Measurements from ENCODE around the gene DNLZ.

The DNLZ gene

DNA sequence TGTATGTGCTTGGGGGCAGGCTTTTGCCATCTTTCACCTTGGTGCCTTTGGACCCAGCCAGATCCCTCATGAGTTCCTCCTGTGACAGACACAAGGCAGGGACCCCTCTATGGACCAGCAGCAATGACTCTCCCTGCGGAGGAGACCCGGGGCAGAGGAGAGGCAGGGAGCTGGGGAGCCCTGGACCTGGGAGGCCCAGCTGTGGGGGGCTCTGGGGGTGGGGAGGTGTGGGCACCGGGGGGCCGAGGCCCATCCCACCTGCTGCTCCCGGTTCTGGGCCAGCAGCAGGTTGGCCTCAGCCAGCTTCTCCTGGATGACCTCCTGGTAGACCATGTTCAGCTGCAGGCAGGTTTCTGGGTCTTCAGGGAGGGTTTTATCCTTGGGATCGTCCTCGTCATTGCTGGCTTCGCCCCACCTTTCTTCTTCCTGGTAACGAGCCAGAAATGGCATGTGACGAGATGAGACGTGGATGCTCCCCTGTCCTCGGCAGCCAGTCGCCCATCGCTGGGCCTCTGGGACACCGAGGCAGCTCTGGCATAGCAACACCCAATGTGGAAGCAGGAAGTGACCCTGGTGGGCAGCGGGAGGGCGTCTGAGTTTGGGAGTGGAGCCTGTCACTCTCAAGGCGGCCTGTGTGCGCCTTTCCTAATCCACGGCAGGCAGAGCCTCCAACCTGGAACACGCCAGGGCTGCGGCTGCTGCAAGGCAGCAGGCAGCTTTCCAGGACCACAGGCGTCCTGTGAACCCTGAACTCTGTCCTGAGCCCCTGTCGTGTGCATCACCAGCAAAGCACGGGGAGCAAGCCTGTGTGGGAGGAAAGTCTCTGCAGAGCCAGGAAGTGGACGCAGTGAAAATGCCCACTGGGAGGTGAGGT is 32.0 kb upstream of the DNLZ start:
- no peak for DNase-seq

DNA sequence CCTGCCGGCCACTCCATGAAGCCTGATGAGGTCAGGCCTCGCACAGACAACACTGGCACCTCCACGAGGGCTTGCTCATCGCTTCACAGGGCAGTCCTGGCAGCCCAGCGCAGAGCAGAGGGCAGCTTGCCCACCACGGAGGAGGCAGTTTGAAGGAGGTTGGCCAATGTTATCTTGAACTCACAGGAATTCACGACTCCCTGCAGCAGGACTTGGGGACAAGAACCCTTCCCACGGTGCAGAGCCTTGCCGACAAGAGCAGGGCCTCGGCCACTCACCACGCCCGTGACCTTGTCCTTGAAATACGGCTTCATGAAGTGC is 31.4 kb upstream of the DNLZ start:
- no peak for DNase-seq

DNA sequence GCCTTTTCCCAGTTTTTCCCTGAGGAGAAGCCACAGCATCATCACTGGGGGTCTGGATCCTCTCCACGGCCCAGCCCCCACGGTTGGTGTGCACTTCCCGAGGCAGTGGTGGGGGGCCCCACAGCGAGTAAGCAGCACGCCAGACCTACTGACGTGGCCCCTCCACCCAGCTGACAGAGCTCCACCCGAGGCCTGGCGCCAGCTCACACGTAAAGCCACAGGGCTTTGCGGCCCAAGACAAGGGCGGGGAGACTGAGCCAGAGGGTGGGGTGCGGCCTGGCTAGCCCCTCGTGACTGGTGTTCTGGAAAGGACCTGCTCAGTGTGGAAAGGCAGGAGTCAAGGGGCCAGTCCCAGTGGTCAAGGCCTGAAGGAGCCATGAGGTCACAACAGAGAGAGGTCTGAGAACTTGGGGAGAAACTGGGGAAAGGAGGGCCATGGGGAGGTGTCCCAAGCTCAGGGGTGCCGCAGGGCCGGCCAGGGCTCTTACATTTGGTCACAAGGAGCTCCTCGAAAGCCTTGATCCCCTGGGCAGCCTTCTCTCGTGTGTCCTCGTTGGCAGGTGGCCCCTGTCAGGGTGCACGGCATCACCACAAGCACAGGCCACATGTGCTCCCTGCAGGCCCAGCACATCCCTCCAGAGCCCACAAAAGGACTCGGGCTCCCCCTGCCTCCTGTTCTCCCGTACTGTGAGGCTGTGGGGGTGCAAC is 30.9 kb upstream of the DNLZ start:
- DNase-seq, result no peak

DNA sequence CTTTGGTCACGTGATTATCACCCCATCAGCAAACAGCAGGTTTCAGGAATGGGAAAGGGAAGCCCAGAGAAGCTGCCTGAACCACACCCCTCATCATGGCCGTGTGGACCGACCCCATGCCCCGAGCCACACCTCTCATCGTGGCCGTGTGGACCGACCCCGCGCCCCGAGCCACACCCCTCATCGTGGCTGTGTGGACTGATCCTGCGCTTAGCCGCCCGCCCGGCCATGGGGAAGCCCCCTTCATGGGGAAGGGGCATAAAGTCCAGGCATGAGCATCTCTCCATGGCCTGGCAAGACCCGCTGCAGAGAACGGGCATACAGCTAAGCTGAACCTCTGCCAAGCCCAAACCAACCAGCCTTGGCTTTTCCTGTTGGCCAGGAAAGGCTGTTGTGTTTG is 30.0 kb upstream of the DNLZ start:
- no peak for DNase-seq

DNA sequence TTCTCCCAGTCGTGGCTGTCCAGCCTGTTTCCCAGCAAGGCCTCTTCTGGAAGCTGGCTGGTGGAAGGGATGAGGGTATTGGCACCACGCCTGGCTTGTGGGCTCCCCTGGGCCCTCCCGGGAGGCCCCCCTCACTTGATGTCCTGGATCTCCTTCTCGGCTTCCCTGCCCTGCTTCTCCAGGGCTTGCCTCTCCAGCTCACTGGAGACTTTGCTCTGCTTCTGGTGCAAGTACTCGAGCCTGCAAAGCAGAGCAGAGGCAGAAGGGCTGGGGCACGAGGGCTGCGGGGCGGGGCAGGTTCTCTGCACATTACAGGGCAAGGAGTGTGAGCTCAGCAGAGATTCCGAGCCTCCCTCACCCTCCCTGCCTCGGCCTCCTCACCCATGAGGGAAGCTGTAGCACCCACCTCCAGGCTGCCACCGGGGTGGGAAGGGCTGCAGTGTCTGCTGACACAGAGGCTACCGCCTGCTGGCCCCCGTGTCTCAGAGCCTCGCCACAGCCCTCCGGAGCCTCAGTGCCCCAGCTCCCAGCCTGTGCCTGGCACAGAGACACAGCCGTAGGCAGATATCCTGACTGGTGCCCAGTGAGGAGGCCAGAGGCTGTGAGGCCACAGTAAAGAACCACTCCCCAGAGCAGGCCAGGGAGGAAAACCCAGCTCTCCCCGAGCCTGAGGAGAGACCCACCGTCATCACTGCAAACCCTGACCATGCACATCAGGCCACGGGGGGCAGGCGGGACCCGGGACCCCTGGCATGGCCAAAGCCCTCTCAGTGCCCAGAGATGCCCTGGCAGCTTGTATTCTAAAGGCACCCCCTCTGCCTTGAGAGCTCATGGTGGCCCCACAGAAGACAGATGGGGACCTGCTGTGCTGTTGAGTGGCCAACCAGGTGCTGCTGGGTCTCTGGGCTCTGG is 29.2 kb upstream of the DNLZ start:
- no peak for DNase-seq

DNA sequence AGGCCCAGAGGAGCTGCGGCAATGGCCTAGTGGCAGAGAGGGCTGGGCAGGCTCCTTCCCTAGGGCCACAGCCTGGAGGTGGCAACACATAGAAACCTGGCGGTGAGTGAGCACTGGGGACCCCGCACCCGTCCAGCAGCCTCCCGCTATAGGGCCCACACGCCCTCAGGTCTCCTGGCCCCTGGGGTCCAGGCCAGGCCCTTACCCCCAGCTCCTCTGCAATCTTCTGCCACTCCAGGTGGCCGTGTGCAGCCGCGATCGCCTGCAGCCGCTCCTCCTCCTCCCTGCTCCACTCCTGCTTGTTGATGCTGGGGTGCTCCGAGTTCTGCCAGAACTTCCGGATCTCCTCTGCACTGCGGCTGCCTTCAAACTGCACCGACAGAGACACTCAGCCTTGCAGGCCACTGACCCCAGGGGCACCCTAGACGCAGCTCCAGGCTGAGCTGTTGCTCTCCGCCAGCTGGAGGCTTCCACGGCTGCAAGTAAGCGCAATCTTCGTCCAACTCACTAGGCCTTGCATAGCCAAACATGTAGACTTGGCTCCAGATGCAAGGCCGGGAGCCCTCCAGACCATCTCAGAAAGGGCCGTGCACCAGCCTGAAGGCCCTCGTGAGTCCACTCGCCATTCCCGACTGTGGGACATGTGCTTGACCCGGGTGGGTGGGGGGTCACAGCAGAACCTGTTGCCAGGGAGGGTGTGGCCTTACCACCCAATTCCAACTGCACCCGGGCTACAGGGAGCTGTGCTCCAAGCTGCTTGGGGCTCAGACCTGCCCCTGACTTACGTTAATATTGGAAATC is 28.4 kb upstream of the DNLZ start:
- DNase-seq, result no peak

DNA sequence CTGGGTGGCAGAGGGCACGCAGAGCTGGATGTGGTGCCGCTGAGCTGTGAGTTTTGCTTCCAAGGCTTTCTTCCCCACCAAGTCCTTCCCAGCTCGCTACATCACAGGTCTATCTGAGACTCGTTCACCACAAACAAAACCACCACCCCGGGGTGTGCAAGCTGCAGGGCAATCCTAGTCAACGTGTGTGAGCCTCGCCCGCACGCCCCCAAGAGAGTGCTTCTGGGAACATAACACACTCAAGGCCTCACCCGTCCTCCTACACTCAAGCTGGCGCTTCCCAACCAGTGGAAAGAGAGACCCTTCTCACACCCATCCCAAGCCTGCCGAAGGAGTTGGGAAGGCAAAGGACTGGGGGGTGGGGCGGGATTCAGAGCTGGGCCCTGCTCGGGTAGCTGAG is 25.9 kb upstream of the DNLZ start:
- no peak for DNase-seq

DNA sequence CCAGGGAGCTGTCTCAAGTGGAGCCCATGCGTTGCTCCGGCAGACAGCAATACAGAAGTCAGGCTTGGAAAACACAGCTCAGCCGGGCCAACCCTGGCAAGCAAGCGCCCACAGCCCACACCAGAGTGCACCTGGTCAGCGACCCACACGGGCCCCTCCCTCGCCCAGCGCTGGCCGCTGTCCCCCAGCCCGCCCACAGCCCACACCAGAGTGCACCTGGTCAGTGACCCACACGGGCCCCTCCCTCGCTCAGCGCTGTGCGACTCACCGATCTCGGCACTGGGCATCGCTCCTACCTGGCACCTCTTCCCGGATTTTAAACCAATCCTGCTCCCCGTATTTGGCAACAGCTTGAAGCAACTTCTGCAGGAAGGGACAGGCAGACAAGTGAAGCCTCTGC is 23.7 kb upstream of the DNLZ start:
- DNase-seq, result no peak

DNA sequence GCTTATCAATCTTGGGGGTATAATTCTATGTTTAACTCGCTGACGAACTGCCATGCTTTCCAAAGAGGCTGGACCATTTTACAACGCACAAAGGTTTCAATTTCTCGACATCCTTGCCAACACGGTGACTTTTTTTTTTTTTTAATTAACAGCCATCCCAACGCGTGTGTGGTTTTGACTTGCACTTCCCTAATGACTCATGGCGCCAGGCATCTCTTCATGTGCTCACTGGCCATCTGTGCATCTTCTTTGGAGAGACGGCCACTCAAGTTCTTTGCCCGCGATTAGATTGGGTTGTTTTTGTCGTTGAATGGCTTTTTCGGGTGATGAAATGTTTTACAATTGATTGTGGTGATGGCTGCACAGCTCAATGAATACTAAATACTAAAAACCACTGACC is 22.5 kb upstream of the DNLZ start:
- no peak for DNase-seq

DNA sequence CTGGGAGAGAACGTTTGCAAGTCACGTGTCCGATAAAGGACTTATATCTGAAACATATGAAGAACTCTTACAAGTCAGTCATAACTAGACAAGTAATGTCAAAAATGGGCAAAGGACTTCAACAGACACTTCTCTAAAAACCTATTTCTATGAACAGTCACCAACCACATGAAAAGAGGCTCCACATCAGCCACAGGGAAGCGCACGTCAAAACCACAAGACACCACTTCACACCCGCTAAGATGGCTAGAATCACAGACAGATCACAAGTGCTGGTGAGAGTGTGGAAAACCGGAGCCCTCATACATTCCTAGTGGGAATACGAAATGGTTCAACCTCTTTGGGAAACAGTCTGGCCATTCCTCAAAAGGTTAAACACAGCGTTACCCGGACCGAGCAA is 21.5 kb upstream of the DNLZ start:
- no peak for DNase-seq

DNA sequence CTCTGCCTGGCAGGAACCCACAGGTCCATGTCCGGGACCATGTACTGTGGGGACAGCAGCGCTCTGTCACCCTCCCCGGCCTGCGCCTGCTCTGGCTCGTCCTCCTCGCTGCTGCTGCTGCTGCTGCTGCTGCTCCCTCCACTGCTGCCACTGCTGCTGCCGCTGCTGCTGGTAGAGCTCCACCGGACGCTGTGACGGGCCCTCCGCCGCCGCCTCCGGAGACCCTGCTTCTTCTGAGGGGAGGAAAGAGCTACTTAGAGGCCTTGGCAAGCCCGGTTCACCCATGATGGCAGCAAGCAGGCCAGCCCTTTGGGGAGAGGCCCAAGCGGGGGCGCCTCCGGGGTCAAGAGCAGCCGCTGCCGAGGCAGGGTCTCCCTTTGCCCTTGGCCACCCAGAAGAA is 19.9 kb upstream of the DNLZ start:
- DNase-seq, result no peak

DNA sequence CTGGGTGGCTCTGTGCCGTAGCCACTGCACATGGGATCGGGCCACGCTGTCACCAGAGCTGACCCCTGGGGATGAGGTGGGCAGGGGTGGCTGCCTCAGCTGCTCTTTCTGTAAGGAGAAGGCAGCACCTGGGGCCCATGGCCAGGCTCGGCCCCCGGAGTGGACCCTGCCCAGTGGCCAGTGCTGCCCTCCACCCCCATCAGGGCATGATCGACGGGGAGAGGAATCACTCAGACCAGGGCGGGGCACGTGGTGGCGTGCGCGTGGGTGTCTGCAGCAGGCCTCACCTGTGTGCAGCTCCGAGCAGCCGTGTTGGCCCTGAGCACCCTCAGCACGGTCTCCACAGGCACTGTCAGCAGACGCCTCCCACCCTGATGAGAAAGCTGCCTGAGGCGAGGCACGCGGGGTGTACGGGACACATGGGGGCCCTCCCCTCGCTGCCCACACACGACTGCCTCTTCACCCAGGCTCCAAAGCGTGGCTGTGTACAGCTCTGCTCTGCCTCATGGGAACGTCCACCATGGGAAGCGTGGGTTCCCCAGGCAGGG is 18.5 kb upstream of the DNLZ start:
- no peak for DNase-seq

DNA sequence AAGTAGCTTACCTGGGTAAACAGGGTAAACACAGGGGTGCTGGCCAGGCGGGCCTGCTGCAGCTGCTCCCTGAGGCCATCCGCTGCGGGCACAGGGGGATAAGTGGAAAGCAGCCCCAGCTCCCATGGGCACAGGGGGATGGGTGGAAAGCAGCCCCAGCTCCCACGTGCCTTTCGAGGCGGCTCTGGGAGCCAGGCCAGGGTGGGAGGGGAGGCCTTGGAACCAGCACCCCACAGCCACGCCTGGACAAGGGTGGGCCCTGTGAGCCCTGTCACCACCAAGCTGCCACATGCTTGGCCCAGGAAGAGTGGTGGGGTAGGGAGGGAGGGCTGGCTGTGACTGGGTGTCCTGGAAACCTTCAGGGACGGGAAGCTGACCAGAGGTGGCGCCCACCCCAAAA is 17.8 kb upstream of the DNLZ start:
- no peak for DNase-seq

DNA sequence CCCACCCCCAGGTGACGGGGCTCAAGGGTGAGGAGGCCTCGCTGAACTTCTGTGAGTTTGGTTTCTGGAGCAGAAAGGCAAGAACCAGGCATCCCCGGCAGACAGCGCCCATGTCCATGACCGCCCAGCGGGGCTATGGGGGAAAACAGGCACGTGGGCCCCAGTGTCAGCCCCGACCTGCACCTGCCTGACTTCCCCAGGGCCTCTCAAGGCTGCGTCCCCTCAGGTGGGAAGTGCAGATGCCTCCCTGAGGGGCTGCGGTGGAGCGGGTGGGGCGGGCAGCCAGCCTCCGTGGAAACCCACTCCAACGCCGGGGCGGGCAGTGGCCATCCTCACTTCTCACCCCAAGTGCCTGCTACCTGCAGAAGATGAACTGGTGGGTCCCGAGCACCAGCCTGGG is 16.8 kb upstream of the DNLZ start:
- no peak for DNase-seq

DNA sequence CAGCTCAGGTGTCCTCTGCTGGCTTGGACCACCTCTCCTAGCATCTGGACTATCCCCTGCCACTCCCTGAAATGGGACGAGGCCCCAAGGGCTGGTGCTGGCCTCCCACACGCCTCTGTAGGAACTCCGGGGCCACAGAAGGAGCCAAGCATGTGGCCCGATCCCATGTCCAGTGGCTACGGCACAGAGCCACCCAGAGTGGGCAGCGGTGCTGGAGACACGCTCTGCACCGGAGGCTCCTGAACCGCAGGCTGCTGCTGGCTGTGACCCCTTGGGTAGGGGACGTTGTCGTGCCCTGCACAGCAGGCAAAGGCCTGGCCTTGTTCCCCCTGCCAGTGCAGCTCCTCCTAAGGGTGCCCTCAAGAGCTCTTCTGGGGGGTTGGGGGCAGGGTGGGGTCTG is 16.3 kb upstream of the DNLZ start:
- DNase-seq, result no peak

DNA sequence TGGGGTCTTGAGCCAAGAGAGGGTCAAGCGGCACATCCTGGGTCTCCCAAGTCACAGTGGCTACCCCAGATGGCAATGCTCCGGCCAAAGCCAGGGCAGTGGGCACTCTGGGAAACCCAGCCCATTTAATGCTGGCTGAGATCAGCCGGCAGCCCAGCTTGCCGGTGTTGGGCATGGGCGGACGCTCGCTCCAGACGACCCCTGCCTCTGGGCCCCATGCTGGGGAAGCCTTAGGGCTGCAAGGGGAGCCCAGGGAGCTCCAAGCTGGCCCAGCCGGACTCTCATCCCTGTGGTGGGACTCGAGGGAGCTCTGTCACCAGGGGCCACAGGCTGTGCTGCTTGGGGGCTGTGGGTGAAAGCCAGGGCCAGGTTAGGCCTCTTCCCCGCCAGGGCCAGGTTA is 15.9 kb upstream of the DNLZ start:
- DNase-seq, result no peak

DNA sequence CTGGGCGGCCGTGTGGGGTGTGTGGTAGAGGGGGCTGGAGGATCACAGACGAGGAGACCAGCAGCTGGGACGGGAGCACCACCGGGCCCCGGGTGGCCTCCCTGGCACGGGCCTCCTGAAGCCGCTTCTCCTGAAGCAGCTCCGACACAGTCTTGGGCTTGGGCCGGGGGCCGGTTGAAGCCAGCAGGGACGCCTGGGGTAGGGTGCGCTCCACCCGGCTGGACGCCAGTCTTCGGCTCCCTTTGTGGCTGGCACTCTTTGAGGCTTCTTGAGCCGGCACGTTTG is 15.4 kb upstream of the DNLZ start:
- no peak for DNase-seq

DNA sequence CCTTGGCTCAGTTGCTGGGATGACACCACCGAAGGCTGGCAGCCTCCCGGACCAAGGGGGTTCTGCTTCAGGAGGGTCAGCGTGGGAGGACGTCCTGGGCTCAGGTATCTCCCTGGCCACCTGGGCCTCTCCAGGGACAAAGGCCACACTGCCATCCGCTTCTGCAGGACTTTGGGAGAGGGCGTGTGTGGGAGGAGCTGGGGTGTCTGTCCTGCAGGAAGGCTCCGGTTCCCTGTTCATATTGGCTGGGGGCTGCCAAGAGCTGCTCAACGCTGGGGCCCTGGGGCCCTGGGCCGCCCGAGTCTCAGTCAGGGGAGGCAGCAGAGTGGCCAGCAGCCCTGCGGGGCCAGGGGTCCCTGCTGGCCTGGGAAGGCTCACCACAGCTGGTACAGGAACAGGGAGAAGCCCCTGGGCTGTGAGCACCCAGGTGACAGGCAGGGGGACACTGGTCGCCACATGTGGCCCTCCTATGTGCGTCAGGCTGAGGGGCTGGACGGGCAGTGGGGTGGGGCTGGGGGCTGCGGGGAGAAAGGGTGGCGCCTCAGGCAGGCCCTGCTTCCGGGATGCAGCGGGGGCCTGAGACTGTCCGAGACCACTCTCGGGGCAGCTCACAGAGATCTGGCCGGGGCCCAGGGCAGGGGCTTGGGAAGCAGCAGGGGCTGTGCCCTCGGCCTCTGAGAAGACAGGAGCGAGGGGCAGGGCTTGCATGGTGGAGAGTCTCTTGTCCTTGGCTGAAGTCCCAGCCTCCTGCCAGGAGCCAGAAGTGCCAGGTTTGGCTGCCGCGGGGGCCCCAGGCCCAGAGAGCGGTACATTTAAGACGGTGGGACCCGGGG is 14.8 kb upstream of the DNLZ start:
- no peak for DNase-seq

DNA sequence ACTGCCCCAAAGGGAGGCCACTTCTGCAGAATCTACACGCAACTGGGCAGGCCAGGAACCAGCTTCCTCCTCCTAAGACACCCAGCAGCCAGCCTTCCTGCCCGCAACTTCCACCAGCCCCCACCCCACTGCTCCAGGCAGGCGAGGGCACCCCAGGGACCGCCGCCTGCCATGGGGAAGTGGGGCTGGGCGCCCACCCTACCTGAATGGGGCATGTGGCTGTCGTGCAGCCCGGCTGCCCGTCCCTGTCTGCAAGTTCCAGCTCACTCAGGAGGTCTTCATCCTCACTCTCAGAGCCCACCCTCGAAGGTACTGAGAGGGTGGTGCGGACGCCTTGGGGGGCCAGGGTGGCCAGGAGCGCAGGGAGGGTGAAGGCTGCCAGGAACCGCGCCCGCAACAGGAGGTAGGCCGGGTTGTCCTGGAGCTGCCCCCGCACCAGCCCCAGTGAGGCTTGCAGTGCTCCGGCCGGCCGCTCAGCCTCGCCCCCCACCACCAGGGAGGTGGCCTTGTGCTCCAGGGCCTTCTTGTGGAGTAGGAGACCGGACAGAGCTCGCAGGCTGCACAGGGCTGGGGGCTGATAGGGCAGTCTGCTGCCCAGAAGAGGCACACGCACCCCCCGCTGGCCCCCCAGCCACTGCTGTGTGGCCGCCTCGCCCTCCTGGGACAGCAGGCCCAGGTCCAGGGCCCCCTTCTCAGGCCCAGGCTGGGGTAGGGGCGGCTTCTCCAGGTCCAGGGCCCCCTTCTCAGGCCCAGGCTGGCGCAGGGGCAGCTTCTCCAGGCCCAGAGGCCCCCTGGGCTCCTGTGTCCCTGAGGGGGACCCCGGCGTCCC is 14.0 kb upstream of the DNLZ start:
- DNase-seq, result no peak

DNA sequence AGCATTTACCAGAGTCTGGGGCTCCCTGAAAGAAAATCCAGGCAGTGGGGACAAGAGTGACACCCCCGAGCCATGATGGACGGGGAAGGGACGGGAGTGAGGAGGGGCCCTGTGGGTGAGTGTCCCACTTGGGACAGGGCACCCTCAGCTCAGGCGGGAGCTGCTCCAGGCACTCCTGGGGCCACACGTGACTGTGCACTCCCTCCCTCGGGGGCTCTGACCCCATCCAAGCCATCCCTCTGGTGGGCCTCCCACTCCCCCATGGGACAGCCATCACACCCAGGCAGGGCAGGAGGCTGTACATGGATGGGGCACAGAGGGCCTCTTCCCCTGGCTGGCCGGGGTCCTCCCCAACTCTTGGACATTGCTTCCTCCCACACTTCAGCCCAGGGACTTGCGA is 12.9 kb upstream of the DNLZ start:
- no peak for DNase-seq

DNA sequence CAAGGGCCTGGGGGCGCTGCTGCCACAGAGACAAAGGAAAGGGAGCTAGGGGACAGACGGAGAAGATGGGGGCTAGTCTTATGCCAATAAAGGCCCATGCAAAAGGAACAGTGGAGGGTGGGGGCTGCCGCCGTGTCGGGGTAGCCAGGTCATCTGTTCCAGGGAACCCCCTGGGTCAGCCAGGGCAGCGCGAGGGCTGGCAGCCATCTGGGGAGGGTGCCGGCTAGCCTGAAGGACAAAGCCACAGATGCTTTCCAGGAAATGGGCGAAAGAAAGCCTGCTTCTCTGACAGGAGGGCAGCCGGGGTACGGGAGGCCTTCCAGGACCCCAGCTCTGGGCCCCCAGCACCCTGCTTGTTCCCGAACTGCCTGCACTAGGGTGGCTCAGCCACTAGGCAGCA is 11.6 kb upstream of the DNLZ start:
- DNase-seq, result no peak
